OCI-LY3 (cell line): ENCODE data around the gene HCN2.

Experiments used
- CTCF ChIP-seq: fragments of 200-600, 300-600 bp; sonication (generic); IDR thresholded peaks from 2 replicates; pipeline ENCODE4 v1.5.1; 2014; ENCODE audit warnings: antibody characterized with exemption, low read length, low read depth
- EZH2phosphoT487 ChIP-seq: fragments of 200-600 bp; shearing (Covaris generic); IDR thresholded peaks from 2 replicates; pipeline ENCODE4 v1.6.1; 2018; ENCODE audit warnings: antibody characterized with exemption, mixed run types, low read depth

GRCh38 chr19:644789-645188 lies 55.1 kb downstream of the HCN2 start:
- TF ChIP-seq CTCF (no peak), EZH2phosphoT487 (no peak)
